Bronchial epithelial cell (primary cell): Measurements from ENCODE around the gene MCRIP2. TPM values are rescaled to one million over a fixed set of nuclear protein-coding genes. Genes with fewer than 3 reads are reported as not detected.

Experiments used
- DNase-seq: peaks from one replicate; pipeline ENCODE4 v3.0.0-alpha.2; 2010; ENCODE audit warnings: low read depth
- FAIRE-seq: peaks from 2 replicates; lab custom pipeline; 2011; peaks lifted over from hg19 to GRCh38; lab: Jason Lieb, UNC
- H3K27me3 ChIP-seq: 2 replicates; pipeline ENCODE4 v1.5.1; 2011; ENCODE audit warnings: low read length; ENCODE audit not compliant: control insufficient read depth, insufficient read depth
- H3K36me3 ChIP-seq: 2 replicates; pipeline ENCODE4 v1.5.1; 2011; ENCODE audit warnings: low read length; ENCODE audit not compliant: control insufficient read depth, insufficient read depth
- H3K4me3 ChIP-seq: 2 replicates; pipeline ENCODE4 v1.5.1; 2011; ENCODE audit warnings: mild to moderate bottlenecking, low read depth, low read length, control low read depth
- CTCF ChIP-seq: IDR thresholded peaks from 2 replicates; pipeline ENCODE4 v1.5.1; 2011; ENCODE audit warnings: mild to moderate bottlenecking, moderate library complexity, low read length, control low read depth, inconsistent platforms; ENCODE audit not compliant: insufficient read depth, severe bottlenecking
- total RNA-seq: library from RNA; depleted of rRNA; stranded (reverse); fragments of >200 nt; gene quantifications from 2 replicates; pipeline ENCODE4 v1.2.1, GENCODE V29; 2014

Gene MCRIP2
- total RNA-seq, 1 donor from 2014 or later = 45.0 TPM

GRCh38 chr16:671353-672131 lies 29.9 kb downstream of the MCRIP2 start:
- H3K4me3 ChIP-seq = no peak overlapping the region
- no peak for FAIRE-seq
- H3K36me3 ChIP-seq = peaks cover 31% of the 10 kb centered on the region
- no peaks in the 10 kb centered on the region for H3K27me3 ChIP-seq
- no peak for DNase-seq
- TF ChIP-seq CTCF = no peak

- Histone ChIP-seq H3K36me3 (peaks cover 31% of the 10 kb centered on the region), H3K4me3 (no peak overlapping the region), H3K27me3 (no peaks in the 10 kb centered on the region)
- no peak for TF ChIP-seq CTCF
- FAIRE-seq (no peak), DNase-seq (no peak)
These were observed 30.7 kb downstream of the MCRIP2 start for GRCh38 chr16:672371-672770.

DNA sequence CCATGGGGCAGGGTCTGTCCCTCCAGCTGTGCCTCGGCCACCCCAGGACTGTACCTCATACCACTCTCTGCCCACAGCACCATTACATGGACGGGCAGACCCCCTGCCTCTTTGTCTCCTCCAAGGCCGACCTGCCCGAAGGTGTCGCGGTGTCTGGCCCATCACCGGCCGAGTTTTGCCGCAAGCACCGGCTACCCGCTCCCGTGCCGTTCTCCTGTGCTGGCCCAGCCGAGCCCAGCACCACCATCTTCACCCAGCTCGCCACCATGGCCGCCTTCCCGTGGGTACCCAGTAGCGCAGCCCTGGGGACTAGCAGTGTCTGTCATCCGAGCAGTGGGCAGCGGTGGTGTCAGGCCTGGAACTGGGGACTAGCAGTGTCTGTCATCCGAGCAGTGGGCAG lies 31.2 kb downstream of the MCRIP2 start:
- DNase-seq (no peak), FAIRE-seq (no peak)
- H3K4me3 ChIP-seq = no peak overlapping the region

GRCh38 chr16:673399-673991 lies 31.9 kb downstream of the MCRIP2 start:
- no peak overlapping the region for H3K4me3 ChIP-seq
- DNase-seq = no peak
- TF ChIP-seq CTCF = no peak
- H3K27me3 ChIP-seq = no peaks in the 10 kb centered on the region
- no peak for FAIRE-seq
- peaks cover 32% of the 10 kb centered on the region for H3K36me3 ChIP-seq

More for the DNA sequence above, 31.2 kb downstream of the MCRIP2 start:
- Histone ChIP-seq H3K36me3 (peaks cover 31% of the 10 kb centered on the region), H3K27me3 (no peaks in the 10 kb centered on the region)
- no peak for TF ChIP-seq CTCF

- DNase-seq (no peak), FAIRE-seq (no peak)
- peaks cover 31% of the 10 kb centered on the region for H3K36me3 ChIP-seq
- H3K4me3 ChIP-seq = no peak overlapping the region
- no peaks in the 10 kb centered on the region for H3K27me3 ChIP-seq
- TF ChIP-seq CTCF = no peak
These were observed 32.7 kb downstream of the MCRIP2 start for GRCh38 chr16:674214-674881.
